ENCODE results near the gene KLHL14.

The KLHL14 gene

DNA sequence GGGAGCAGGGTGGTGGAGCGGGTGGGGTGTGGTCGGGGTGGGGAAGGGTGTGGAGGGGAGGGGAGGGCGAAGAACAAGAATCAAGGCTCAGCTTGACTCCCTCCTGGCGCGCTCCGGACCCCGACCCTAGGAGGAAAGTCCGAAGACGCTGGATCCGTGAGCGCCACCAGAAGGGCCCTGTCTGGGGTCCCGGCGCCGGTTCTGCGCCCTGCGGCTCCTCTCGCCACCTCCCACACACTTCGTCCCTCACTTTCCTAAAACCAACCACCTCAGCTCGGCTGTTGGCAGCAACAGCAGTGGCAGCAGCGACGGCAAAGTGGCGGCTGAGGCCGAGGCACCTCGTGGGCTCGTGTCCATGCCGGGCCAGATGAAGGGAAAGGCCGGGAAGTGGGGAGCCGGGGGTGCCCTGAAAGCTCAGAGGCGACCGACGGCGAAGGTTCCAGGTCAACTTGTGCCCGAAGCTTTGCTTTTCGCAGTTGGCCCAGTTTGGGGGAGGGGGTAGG, 2.1 kb downstream of the KLHL14 start:
- DNase-seq (ENCODE audit: low read depth): no peak

DNA sequence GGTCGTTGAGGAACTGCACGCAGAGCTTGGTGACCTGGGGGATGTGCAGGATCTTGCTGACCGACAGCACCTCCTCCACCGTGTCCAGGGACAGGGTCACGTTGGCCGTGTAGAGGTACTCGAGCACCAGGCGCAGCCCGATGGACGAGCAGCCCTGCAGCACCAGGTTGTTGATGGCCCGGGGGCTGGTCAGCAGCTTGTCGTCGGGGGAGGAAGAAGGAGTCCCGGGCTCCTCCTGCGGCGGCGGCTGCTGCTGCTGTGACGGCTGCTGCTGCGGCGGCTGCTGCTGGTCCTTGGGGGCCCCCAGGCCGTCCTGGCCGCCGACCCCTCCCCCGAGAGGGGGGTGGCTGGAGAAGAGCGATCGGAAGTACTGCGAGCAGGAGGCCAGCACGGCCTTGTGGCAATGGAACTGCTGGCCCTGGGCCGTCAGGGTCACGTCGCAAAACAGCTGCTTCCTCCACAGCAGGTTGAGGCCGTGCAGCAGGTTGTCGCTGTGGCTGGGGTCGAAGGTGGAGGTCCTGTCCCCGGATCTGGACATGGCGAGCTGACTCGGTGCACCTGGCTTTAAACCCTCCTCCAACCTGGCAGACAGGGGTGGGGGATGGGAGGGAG, 2.7 kb downstream of the KLHL14 start:
- no peak for DNase-seq (ENCODE audit: low read depth)

DNA sequence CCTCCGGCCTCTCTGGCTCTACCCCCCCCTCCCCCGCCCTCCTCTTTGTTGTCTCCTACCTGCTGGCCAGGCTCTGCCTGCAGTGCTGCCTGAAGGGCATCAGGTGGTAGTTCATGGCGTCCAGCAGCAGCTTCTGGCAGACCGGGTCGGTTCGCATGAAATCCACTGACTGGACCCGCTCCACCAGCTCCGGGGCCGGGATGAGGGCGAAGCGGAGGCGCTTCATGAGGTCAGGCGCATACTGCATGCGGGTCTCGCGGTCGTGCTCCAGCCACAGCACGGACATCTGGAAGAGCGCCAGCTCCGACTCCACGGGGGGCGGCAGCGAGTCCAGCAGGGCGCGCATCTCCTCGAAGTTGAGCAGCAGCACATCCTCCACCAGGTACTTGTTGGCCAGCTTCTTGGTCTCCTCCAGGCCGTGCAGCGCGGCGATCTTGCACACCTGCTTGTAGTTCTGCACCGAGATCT, 3.2 kb downstream of the KLHL14 start:
- no peak for DNase-seq (ENCODE audit: low read depth)

DNA sequence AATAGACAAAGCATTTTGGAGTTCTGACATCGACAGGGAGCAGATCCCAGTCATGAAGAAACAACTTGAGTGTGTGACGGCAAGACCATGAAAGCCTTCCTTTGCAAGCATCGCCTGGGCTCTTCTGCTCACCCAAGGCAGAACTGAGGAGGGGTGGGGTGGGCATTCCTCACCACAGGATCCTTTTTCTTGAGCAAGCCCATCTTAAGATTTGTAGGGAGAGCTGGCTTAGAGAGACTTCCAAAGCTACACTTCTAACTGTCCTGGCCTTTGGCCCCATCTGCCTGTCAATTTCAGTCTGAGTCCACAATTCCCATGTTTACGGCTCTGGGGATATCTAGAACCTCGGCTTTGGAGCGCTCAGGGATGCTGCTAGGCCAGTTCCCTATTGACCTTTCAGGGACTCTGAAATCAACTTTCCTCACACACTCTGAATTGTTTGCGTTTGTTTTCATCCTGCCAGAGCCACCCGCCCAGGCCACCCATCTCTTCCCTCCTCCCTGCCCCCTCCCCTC, 3.7 kb downstream of the KLHL14 start:
- DNase-seq (ENCODE audit: low read depth): no peak

DNA sequence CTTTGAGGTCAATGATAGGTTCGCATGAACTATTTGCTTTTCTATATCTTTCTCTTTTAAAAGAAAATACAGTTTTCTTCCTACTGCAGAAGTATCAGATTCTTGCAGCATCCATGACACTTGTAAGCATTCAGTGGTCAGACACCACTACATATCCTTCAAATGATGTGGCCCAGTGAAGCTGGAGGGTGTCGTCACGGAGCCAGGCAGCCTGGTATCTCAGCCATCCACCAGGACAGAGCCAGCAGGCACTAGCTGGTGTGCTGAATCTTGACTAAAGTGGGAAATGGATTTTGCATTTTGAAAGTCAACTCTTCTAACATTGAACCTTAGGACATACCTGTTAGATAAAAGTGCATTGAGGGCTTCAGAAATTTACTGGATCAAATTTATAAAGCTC, 5.4 kb downstream of the KLHL14 start:
- no peak for DNase-seq (ENCODE audit: low read depth)

DNA sequence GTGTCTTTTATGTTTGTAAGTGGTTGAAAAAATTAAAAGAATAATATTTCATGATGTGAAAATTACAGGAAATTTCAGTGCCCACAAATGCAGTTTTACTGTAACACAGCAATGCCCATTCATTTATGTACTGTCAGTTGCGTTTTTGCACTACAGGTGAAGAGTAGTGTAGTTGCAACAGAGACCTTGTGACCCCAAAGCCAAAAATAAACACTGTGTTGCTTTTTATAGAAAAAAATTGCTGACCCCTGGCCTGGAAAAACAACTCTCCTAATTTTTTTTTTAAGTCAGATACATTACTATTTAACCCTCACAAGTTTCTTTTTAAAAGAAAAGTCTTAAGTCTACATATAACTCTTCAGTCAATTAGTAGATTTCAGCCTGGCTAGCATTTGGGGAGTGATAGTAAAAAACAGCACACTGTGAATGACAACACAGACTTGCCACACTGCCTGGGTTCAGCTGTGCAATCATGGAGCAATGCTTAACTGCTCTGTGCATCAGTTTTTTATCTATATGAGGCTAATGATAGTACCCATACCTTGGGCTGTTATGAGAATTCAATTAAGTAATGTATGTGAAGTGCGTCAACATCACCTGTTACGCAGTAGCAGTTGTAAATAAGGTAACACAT, 8.1 kb downstream of the KLHL14 start:
- DNase-seq (ENCODE audit: low read depth): no peak

DNA sequence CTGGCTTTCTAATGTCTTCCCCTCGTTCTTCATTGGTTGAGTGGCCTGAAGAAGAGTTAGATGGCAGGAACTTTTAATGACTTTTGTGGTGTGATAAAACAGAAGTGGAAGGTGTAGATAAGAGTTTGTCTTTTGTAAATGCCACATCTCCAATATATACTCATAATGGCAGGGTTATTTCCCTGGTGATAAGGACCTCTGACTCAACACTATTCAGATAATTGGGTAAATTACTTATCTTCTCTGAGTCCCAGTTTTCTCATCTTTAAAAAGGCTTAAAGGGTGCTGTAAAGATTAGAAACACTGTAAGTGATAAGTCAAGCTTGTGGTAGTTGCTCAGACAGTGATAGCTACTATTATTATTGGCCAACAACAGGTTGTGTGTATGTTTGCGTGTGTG, 9.5 kb downstream of the KLHL14 start:
- no peak for DNase-seq (ENCODE audit: low read depth)

DNA sequence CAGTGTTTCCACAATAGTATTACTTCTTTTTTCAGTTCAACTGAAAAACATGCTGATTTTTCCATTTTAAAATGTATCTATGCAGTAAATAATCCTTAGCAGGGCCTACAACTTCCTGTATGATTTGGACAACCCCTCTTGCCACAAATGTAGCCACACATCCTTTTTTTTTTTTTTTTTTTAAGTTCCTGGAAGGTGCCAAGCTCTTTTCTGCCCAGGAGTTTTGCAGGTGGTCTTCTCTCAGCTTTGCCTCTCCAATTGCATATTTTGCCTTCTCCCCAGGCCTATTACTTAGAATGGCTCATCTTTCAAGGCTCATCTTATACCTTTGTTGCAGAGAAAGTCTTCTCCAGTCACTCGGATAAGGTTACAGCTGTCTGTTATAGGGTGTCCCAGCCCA, 11.6 kb downstream of the KLHL14 start:
- DNase-seq (ENCODE audit: low read depth): no peak

DNA sequence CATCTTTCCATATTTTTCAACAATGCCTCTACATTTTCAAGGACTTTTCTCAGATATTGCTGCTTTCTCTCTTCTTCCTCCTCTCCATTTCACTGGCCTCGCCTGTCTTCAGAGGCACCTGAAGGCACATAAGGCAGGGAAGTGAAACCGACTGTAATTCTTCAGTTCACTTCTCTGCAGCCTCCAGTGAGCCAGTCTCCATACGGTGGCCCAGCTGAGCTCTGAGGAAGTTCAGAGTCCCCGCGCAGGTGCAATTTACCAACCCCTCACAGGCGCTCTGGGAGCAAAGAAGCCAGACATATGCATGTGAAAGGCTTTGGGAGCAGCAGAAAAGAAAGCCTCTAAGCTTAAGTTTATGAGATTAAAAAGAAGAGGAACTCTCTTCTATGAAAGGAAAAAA, 12.4 kb downstream of the KLHL14 start:
- DNase-seq (ENCODE audit: low read depth): no peak

DNA sequence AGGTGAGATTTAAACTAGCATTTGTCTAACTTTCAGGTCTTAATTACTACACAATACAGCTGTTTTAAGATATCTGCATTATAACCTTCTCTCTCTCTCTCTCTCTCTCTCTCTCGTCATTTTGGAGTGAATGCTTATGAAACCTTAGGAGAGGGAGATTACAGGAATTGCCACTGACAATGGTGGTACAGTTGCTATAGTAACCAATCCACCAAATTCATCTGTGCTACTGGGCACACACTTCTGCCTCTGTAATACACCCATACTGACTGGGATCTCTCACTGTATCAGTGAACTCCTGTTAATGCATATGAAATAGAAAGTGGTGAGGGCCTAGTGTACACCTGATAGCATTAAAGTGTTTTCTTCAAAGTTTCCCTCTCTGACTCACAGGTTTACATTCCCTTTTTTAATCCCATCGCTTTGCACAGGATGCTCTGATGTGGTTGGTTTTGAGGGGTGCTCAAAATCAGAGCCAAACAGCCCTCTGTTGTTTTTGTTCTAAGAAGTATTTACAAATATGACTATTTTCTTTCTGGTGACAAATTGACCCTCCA, 13.1 kb downstream of the KLHL14 start:
- no peak for DNase-seq (ENCODE audit: low read depth)

DNA sequence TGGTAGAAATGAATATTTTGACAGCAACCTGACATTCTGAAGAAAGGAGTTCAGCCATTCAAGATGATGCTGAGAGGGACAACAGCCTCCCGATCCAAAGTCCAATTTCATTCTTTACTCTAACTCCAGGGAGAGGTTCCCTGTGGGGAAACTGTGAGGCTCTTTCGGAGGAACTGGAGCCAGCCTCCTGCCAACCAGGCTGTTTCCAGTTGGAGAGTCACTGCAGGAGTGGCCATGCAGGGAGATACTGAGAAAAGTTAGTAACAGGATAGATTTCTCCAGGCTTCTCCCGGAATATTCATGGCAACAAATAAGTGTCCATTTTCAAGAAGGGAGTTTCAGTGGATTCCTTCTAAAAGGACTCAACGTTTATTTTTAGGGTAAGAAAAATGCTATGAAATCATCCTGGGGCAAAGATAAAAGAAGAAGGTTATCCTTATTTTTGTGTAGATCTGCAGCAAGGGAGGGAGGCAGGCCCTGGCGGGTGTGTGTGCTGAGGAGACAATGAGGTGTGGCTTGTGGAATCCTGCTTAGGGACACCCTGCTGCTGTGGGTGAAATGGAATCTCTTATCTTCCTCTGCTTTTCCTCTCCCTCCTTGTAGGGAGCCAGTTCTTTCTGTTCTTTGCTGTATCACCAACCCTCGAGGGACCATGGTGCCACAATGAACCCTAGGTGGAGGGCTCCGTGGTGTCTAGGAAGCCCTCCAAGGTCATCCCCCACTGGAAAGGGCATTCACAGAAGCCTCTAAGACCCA, 18.1 kb downstream of the KLHL14 start:
- no peak for DNase-seq (ENCODE audit: low read depth)

DNA sequence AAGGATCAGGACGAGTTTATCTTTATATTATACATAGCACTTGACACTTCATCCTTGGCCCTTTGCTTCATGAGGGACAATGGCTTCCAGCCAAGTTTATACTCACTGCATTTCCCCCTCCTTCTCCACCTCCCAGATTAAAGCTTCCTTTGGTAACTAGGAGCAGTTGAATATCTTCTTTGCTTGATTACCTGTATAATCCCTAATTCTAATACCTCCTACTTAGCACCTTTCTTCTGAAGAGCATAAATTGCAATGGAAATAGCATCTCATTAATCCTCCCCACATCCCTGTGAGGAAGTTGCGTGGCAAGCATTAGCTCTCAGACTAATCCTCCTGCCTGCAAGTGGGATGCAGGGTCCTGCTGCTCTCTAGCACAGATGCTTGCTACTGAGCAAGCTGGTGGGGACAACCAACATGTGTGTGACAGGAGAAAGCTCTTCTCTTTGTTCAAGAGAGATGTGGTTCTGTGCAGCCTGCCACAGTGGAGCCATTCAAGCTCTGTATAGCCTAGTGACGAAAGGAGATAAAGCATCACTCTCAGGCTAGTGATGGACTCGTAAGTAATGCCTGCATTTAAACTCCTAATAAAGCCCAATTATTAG, 19.1 kb downstream of the KLHL14 start:
- DNase-seq (ENCODE audit: low read depth): no peak

DNA sequence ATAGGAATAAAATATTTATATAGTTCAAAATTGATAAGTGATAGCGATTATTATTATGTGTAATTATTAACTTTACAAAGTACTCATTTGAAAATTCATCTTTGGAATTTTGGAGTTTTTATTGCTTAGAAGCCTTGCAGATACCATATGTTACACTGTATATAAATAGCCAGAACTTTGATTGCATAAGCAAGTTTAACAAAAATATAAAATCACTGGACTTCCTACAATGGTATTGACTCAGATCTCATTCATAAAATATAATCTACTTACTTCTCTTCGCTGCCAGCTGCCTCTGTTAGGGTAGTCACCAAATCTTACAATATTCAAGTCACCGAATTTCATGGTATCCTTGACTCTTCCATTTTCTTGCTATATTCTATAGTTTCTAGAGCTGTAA, 22.5 kb downstream of the KLHL14 start:
- no peak for DNase-seq (ENCODE audit: low read depth)

DNA sequence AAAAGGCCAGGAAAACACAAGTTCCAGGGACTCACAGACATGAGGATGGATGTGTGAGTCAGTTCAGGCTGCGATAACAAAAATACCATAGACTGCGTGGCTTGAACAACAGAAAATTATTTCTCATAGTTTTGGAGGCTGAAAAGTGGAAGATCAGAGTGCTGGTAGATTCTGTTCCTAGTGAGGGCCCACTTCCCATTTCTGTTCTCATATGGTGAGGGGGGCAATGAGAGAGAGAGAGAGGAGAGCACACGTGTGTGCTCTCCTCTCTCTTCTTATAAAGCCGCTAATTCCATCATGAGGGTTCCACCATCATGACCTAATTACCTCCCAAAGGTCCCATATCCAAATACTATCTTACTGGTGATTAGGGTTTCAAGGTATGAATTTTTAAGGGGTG, 23.0 kb downstream of the KLHL14 start:
- DNase-seq (ENCODE audit: low read depth): no peak

DNA sequence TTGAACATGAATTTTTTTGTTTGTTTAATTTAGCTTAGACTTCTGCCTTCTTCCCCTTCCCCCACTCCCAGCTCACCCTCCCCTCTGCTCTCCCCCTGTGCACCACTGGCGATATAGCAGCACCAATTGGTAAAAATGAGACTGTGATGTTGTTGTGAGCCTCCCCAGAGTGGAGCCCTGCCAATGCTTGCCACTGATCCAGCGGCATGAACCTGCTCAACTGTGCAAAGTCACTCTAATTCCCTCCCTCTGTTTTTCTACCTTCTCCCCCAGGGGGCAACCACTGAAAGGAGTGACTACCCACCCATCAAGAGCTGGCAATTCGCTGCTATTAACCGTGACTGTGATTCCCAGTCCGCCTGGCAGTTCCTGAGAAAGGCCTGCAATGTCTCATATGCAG, 30.2 kb downstream of the KLHL14 start:
- no peak for DNase-seq (ENCODE audit: low read depth)

DNA sequence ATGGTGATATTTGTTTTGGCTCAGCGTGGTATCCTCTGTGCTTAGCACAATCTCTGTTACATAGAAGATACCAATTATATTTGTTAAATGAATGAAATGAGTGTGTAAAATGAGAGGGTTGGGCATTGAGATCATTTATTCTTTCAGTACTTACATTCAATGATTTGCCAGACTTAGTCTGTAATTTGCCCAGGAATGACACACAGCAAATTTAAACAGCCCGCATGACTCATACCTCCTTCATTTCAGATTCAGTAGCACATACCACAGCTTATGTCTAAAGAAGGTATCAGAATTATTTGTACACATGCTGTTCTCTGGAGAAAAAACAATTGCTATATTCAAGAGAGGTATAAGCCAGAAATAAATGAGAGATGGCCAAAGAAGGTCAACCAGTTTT, 37.0 kb downstream of the KLHL14 start:
- no peak for DNase-seq (ENCODE audit: low read depth)

DNA sequence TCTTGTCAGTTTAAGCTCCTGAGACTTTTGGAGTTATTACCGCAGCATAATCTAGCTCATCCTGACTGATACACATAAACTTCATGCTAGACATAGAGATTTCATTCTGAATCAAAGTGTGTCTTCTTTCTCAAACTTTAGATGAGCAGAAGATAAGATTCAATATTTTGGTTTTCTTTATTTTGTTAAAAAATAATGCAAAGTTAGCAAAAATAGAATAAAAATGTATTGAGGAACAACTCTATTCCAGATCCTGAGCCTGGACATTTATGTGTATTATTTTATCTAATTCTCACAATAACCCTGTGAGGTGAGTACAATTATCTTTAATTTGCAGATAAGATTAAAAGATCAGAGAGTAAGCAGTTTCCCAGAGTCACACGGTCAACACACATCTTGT, 38.4 kb downstream of the KLHL14 start:
- no peak for DNase-seq (ENCODE audit: low read depth)

DNA sequence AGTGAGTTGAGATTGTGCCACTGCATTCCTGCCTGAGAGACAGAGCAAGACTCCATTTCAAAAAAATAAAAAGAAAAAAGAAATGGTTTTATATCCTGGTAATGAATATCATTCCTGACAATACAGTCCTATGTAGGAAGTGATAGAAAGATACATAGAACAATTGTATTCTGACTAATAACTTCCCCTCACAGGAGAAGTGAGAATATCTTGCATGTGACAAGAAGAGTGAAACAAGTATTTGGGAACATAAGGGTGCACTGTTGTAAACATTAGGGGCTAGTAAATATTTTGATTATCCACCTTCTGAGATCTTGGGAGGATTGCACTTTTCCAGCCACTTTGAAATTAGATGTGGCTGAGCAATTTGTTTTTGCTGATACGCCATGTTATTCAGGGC, 40.7 kb downstream of the KLHL14 start:
- DNase-seq (ENCODE audit: low read depth): no peak

DNA sequence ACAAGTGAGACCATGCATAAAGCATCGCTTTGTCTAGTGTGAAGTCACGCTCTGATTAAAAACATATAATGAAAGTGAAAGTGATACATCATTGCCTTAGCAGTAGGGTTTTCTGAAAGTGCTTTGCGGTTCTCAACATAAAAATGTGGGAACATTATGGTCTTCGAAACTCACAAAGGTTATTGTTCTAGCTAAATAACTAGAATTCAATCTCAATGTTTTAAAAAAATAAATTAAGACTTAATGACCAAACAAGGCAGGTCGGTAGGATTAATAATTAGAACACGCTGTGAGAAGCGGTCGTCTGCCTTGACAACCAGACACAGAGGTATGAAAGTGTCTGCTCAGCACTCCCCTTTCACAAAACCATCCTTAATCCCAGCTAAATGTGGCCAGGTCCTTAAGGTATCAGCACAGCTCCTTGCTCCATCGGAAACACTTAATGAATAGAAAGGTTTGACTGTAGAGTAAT, 42.2 kb downstream of the KLHL14 start:
- DNase-seq (ENCODE audit: low read depth): no peak

DNA sequence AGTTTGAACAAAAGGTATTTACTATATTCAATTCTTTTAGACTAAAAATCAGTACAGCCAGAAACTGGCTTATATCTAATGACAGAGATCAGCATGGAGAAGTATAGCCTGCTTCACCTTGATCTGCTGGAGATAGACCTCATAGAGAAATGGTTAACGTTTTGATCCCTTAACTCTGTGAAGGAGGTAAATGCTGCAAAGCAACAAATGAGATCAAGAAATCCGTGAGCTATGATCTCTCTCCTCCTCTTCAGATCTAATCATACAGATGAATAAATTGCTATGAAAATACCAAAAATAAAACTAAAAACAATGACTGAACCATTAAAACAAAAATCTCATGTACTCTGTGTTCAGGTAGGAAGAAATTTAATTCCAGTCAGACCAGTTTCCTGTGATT, 42.8 kb downstream of the KLHL14 start:
- DNase-seq (ENCODE audit: low read depth): no peak

DNA sequence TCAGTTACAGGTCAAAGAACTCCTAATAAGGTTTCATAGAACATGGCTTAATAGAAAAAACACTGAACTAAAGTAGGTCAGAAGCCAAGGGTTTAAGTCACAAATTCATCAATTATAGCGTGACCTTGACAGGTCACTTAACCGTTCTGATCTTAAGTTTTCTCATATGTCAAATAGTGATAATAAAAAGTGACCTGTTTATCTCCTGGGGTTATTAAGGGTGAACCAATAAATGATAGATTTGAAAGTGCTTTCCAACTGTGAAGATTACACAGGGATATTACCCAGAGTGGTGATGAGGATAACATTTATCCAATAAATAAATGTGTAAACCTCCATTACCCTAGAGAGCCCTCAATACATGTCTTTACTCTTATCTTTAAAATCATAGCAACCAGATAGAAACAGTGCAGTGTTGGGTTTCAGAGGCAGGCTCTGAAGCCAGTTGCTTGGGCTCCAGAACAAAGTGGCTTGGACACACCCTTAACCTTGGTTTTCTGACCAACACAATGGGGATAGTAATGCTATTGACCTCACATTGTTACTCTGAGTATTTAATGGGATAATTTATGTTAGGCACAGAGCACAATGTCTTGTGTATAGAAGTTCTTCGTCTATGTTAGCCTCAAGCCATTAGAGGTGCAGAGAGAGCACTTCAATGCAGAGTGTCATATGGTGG, 48.6 kb downstream of the KLHL14 start:
- DNase-seq (ENCODE audit: low read depth): no peak

DNA sequence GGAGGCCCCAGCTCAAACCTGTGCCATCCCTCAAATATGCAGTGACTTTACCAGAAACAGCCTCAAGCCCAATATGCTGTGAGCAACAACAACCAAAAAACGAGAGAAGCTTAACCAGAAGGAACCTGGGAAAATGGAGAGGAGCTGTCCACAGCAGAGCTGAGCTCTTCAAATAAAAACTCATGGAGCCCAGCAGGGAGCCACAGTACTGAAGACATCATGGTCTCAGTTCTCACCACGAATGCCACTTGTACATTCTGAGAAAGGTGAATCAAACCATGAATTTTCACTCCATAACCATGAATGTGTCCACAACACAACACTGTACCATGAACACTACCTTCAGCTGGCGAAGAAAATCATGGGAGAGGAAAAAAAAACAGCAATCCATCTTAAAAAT, 50.5 kb downstream of the KLHL14 start:
- DNase-seq (ENCODE audit: low read depth): no peak

All from activated T-helper 1 cell treated with Interleukin-2 at 50 U/mL for 16 hours (primary cell).